ENCODE results near the gene IPO9.

Gene IPO9

DNA sequence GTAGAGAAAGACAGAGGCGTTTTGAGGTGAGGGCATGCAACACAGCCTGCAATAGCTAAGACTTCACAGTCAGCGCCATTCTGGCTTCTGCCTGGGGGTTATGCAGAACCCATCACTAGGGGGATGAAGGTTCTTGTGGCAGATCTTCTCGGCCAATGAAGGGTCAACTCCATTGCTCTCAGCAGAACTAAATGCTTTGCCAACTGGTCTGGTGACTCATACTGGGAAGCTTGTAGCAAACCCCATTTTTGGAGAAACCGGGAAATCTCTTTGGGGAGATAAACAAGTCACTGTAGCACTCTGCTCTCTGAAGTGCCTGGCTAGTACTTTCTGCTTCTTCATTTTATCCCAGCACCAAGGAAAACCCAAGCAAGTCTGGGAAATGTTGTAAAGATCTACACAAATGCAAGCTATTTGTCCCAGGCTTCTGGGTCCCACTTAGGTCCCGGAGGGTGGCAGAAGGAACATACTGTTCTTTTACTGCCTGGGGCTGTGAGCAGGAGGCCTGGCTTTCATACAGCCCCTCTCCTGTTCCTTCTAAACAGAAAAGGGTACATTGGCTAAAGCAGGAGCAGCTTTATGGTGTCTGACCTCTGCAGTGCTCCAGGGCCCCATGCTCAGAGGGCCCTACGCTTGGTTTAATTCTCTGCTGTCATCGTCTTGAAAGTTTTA, 88.5 kb downstream of the IPO9 start:
- DNase-seq (ENCODE audit: extremely low read depth, low read depth) = peak; percentile 67
- TF ChIP-seq, protein P1, sequence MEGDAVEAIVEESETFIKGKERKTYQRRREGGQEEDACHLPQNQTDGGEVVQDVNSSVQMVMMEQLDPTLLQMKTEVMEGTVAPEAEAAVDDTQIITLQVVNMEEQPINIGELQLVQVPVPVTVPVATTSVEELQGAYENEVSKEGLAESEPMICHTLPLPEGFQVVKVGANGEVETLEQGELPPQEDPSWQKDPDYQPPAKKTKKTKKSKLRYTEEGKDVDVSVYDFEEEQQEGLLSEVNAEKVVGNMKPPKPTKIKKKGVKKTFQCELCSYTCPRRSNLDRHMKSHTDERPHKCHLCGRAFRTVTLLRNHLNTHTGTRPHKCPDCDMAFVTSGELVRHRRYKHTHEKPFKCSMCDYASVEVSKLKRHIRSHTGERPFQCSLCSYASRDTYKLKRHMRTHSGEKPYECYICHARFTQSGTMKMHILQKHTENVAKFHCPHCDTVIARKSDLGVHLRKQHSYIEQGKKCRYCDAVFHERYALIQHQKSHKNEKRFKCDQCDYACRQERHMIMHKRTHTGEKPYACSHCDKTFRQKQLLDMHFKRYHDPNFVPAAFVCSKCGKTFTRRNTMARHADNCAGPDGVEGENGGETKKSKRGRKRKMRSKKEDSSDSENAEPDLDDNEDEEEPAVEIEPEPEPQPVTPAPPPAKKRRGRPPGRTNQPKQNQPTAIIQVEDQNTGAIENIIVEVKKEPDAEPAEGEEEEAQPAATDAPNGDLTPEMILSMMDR (IDR thresholded peaks at IDR 0.05; ENCODE audit: low read depth, low read length, missing control alignments) = no peak
- H3K4me3 ChIP-seq (replicated peaks; ENCODE audit: low read depth, low read length) = no peak overlapping the region

DNA sequence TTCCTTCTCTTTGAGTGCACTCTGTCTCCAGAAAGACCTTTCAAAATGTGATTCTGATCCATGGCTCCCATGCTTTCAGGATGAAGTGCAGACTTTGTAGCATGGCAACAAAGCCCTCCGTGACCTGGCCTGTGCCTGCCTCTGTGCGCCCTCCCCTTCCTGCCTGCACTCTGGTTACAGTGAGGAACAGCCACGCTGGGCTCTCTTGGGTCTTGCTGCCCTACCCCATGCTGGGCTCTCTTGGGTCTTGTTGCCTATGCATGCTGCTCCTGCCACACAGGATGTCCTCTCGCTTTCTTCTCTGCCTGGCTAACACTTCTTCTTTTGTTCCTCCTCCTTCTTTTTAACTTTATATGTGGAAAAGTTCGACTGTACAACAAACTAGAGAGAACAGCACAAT, 89.4 kb downstream of the IPO9 start:
- TF ChIP-seq, protein P1 (IDR thresholded peaks at IDR 0.05; ENCODE audit: low read depth, low read length, missing control alignments) = no peak
- no peak for DNase-seq (ENCODE audit: extremely low read depth, low read depth)
- H3K4me3 ChIP-seq (replicated peaks; ENCODE audit: low read depth, low read length) = no peak overlapping the region

DNA sequence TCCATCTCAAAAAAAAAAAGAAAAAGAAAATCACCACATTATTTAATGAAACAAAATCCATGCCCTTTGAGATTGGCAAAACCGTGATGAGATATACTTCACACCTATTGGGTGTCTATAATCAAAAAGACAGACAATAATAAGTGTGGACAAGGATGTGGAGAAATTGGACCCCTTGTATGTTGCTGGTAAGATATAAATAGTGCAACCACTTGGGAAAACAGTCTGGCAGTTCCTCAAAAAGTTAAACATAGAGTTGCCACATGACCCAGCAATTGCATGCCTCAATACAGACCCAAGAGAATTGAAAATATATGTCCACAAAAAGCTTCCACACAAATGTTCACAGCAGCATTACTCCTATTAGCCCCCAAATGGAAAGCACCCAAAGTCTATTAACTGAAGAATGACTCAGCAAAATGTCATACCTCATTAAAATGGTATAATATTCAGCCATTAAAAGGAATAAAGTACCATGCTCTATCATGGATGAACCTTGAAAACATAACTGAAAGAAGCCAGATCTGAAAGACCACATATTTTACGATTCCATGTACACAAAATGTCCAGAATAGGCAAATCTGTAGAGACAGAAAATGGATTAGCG, 93.1 kb downstream of the IPO9 start:
- DNase-seq (ENCODE audit: extremely low read depth, low read depth) = no peak
- TF ChIP-seq, protein P1 (IDR thresholded peaks at IDR 0.05; ENCODE audit: low read depth, low read length, missing control alignments) = no peak
- H3K4me3 ChIP-seq (replicated peaks; ENCODE audit: low read depth, low read length) = no peak overlapping the region

DNA sequence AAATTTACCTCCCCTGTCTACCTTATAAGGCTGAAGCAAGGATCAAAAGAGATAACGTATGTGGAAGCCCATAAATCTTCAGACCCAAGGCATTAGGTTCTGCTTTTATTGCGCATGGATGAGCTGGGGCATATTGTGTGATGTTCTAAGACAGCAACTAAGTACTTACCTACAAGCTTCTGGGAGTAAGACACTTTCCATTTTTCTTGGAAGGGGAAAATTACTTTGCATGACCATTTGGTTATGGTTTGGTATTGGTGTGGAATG, 96.3 kb downstream of the IPO9 start:
- TF ChIP-seq, protein P1 (IDR thresholded peaks at IDR 0.05; ENCODE audit: low read depth, low read length, missing control alignments) = no peak
- H3K4me3 ChIP-seq (replicated peaks; ENCODE audit: low read depth, low read length) = no peak overlapping the region
- no peak for DNase-seq (ENCODE audit: extremely low read depth, low read depth)

DNA sequence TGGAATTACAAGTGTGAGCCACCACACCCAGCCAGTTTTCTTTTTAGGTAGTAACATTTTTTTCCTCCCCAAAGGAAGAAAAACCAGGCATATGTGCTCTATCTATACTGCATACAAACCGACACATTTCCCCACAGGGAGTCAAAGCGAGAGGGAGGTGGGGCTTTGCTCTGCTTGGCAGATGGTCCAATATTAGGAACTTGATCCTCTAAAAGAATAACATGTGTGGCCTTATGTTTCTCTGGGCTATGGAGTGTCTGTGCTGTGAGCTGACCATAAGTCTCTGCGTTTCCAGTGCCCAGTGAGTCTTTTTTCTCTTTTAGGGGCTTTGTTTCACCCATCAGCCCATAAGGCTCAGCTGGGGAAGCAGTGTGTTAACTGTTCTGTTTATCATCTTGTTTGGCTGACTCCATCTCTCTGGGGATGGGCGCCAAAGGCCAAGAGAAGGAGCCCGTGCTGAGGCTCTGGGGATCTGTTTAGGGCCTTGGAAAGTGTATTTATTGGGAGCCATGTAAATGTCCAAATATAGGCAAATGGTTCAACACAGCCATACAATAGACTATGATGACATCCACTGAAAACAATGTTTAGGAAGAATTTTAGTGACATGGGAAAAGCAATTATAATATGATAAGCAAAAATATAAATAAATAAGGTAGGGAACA, 97.2 kb downstream of the IPO9 start:
- H3K4me3 ChIP-seq (replicated peaks; ENCODE audit: low read depth, low read length) = no peak overlapping the region
- peak; percentile 27 for DNase-seq (ENCODE audit: extremely low read depth, low read depth)
- TF ChIP-seq, protein P1 (IDR thresholded peaks at IDR 0.05; ENCODE audit: low read depth, low read length, missing control alignments) = no peak

DNA sequence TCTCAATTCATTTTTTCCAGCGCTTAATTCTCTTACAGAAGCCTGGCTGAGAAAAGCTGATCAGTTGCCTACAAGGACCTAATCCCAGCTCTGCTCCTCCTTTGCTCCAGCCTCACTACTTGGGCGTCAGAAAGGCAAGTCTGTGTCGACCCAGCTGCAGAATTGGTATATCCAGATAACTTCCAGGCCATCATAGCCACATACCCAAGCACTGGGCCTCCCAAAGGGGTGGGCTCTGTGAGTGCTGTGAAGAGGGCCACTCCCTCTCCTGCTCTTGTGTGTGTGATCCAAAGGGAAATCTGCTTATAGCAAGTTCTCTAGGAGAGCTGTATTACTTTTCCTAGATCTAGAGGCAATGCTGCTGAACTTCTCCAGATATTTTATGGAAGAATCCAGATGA, 99.3 kb downstream of the IPO9 start:
- H3K4me3 ChIP-seq (replicated peaks; ENCODE audit: low read depth, low read length) = no peak overlapping the region
- TF ChIP-seq, protein P1 (IDR thresholded peaks at IDR 0.05; ENCODE audit: low read depth, low read length, missing control alignments) = no peak

More for the DNA sequence above, 99.3 kb downstream of the IPO9 start:
- DNase-seq (ENCODE audit: extremely low read depth, low read depth) = no peak
